ENCODE data around the gene DDX24. TPM values are rescaled to one million over a fixed set of nuclear protein-coding genes. Genes with fewer than 3 reads are reported as not detected.

DDX24 gene
- polyA plus RNA-seq, 3 donors, result 51.2 to 68.0 (median 53.8) TPM

- H3K79me2 ChIP-seq (ENCODE audit: insufficient read depth, low read length), result no peaks in the 10 kb centered on the region
- H3K36me3 ChIP-seq (replicated peaks in 1 of 2; ENCODE audit: control insufficient read depth in 1 of 2, insufficient read depth in 2 of 2, low read length in 2 of 2), result no peaks in the 10 kb centered on the region
- DNase-seq, result peak in 2 of 3 donors; percentile 2 to 15
- Mint-ChIP-seq H3K36me3 (no peaks in the 10 kb centered on the region), H3K27ac (no peak overlapping the region), H3K4me1 (peaks cover 12% of the 10 kb centered on the region), H3K4me3 (peak overlapping the region in 1 of 2 donors; percentile 66), H3K9me3 (peaks cover 7 to 14% (median 9%) of the 10 kb centered on the region in 7 donors), H3K27me3 (ENCODE audit: low read depth in 3 of 3) (peaks cover 11 to 25% (median 12%) of the 10 kb centered on the region in 3 donors)
- H3K9me3 ChIP-seq (replicated peaks in 1 of 2; ENCODE audit: control insufficient read depth in 1 of 2, insufficient read depth in 1 of 2, low read length in 2 of 2), result peaks cover 12% of the 10 kb centered on the region in 2 donors
- no peaks in the 10 kb centered on the region for H4K20me1 ChIP-seq (ENCODE audit: insufficient read depth, low read length)
- no peak overlapping the region for H3K27ac ChIP-seq (ENCODE audit: low read depth in 1 of 2, low read length in 2 of 2)
- H2AFZ ChIP-seq (ENCODE audit: insufficient read depth, low read depth, low read length, poor library complexity, severe bottlenecking), result peak overlapping the region; percentile 74
- 7% methylated on average over 4 of the region's 4 CpGs for WGBS (ENCODE audit: insufficient coverage)
- peaks cover 10% of the 10 kb centered on the region in 2 donors for H3K4me1 ChIP-seq (ENCODE audit: control insufficient read depth in 1 of 2, insufficient read depth in 2 of 2, low read length in 2 of 2)
- TF ChIP-seq CTCF (IDR thresholded peaks at IDR 0.05), result no peak
- H3K9ac ChIP-seq (ENCODE audit: insufficient read depth, low read length, poor library complexity, severe bottlenecking), result peak overlapping the region; percentile 25
- H3K4me3 ChIP-seq (replicated peaks in 1 of 3; ENCODE audit: low read depth in 2 of 3, low read length in 3 of 3), result peak overlapping the region in 1 of 3 experiments; percentile 32
- intact Hi-C loops (cut with micrococcal nuclease), result no loop called here
- peak overlapping the region; percentile 30 for H3K4me2 ChIP-seq (replicated peaks; ENCODE audit: extremely low read depth, low read length, poor library complexity, severe bottlenecking)
- no peaks in the 10 kb centered on the region for H3K27me3 ChIP-seq (ENCODE audit: control insufficient read depth in 2 of 2, insufficient read depth in 2 of 2, low read length in 2 of 2)
Measured at GRCh38 chr14:94115058-94115591, 34.1 kb upstream of the DDX24 start.

- peaks cover 10% of the 10 kb centered on the region in 2 donors for H3K4me1 ChIP-seq (ENCODE audit: control insufficient read depth in 1 of 2, insufficient read depth in 2 of 2, low read length in 2 of 2)
- no peaks in the 10 kb centered on the region for H3K27me3 ChIP-seq (ENCODE audit: control insufficient read depth in 2 of 2, insufficient read depth in 2 of 2, low read length in 2 of 2)
- H2AFZ ChIP-seq (ENCODE audit: insufficient read depth, low read depth, low read length, poor library complexity, severe bottlenecking), result peak overlapping the region; percentile 74
- H3K9ac ChIP-seq (ENCODE audit: insufficient read depth, low read length, poor library complexity, severe bottlenecking), result peak overlapping the region; percentile 25
- H4K20me1 ChIP-seq (ENCODE audit: insufficient read depth, low read length), result no peaks in the 10 kb centered on the region
- DNase-seq, result no peak
- H3K9me3 Mint-ChIP-seq, result peaks cover 3 to 10% (median 5%) of the 10 kb centered on the region in 7 donors
- H3K36me3 ChIP-seq (replicated peaks in 1 of 2; ENCODE audit: control insufficient read depth in 1 of 2, insufficient read depth in 2 of 2, low read length in 2 of 2), result no peaks in the 10 kb centered on the region
- H3K9me3 ChIP-seq (replicated peaks in 1 of 2; ENCODE audit: control insufficient read depth in 1 of 2, insufficient read depth in 1 of 2, low read length in 2 of 2), result peaks cover 7% of the 10 kb centered on the region in 2 donors
- no peak overlapping the region for H3K27ac ChIP-seq (ENCODE audit: low read depth in 1 of 2, low read length in 2 of 2)
- H3K79me2 ChIP-seq (ENCODE audit: insufficient read depth, low read length), result no peaks in the 10 kb centered on the region
- peaks cover 6 to 25% (median 12%) of the 10 kb centered on the region in 3 donors for H3K27me3 Mint-ChIP-seq (ENCODE audit: low read depth in 3 of 3)
- WGBS (ENCODE audit: insufficient coverage), result 95% methylated on average over 3 of the region's 5 CpGs
- H3K4me3 Mint-ChIP-seq, result peak overlapping the region in 1 of 2 donors; percentile 66
- H3K4me1 Mint-ChIP-seq, result peaks cover 13% of the 10 kb centered on the region
- H3K4me2 ChIP-seq (replicated peaks; ENCODE audit: extremely low read depth, low read length, poor library complexity, severe bottlenecking), result peak overlapping the region; percentile 30
- H3K36me3 Mint-ChIP-seq, result no peaks in the 10 kb centered on the region
- intact Hi-C loops (cut with micrococcal nuclease), result no loop called here
- H3K4me3 ChIP-seq (replicated peaks in 1 of 3; ENCODE audit: low read depth in 2 of 3, low read length in 3 of 3), result peak overlapping the region in 1 of 3 experiments; percentile 32
- no peak for TF ChIP-seq CTCF (IDR thresholded peaks at IDR 0.05)
- H3K27ac Mint-ChIP-seq, result no peak overlapping the region
Measured at GRCh38 chr14:94114589-94115057, 33.6 kb upstream of the DDX24 start.

Data from CD14-positive monocyte (primary cell).